ENCODE data around the gene IGFBP4. TPM values are rescaled to one million over a fixed set of nuclear protein-coding genes. Genes with fewer than 3 reads are reported as not detected.

IGFBP4 gene
- total RNA-seq, 6 experiments from 2014 or later, result 575 to 816 (median 659) TPM

DNA sequence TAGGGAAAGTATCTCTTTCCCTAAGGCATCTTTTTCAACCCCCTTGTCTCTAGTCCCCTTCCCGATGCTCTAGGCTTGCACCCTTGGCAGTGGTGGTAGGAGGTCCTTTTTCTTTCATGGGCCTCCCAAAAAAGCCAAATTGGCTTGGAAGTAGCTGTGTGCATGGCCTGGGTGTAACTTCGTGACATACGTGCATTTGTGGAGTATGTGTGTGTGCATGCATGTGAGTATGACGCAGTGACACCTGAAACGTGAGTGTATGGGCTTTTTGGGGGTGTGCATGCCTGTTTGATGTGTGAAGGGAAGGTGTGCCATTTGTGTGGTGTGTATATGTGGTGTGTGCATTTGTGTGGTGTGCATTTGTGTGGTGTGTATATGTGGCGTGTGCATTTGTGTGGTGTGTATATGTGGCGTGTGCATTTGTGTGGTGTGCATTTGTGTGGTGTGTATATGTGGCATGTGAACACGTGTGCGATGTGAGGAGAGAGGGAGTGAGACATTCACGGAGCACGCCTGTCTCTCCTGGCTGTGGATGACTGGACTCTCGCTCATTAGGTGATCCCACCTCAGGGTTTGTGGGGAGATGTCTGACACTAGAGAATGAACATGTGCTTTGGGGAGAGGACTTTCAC lies 15.7 kb downstream of the IGFBP4 start:
- H3K27me3 Mint-ChIP-seq (ENCODE audit: insufficient read depth), result peaks cover 10% of the 10 kb centered on the region; the same call in 1 of the 2 replicates
- H3K36me3 Mint-ChIP-seq (ENCODE audit: low read depth), result peaks cover 34% of the 10 kb centered on the region
- peaks cover 77% of the 10 kb centered on the region for H3K4me1 Mint-ChIP-seq (ENCODE audit: low read depth)
- no peak for DNase-seq
- peak overlapping the region; percentile 2 for H3K4me3 Mint-ChIP-seq
- TF ChIP-seq, protein P1, sequence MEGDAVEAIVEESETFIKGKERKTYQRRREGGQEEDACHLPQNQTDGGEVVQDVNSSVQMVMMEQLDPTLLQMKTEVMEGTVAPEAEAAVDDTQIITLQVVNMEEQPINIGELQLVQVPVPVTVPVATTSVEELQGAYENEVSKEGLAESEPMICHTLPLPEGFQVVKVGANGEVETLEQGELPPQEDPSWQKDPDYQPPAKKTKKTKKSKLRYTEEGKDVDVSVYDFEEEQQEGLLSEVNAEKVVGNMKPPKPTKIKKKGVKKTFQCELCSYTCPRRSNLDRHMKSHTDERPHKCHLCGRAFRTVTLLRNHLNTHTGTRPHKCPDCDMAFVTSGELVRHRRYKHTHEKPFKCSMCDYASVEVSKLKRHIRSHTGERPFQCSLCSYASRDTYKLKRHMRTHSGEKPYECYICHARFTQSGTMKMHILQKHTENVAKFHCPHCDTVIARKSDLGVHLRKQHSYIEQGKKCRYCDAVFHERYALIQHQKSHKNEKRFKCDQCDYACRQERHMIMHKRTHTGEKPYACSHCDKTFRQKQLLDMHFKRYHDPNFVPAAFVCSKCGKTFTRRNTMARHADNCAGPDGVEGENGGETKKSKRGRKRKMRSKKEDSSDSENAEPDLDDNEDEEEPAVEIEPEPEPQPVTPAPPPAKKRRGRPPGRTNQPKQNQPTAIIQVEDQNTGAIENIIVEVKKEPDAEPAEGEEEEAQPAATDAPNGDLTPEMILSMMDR (IDR thresholded peaks at IDR 0.05), result no peak
- 0 out of 2 replicates have a peak, but pooled peaks cover under 1% of the 10 kb centered on the region for H3K9me3 Mint-ChIP-seq
- H3K27ac Mint-ChIP-seq, result peak overlapping the region; percentile 87

GRCh38 chr17:40459636-40460603 lies 16.7 kb downstream of the IGFBP4 start:
- Mint-ChIP-seq H3K27ac (peak overlapping the region; percentile 45), H3K27me3 (ENCODE audit: insufficient read depth) (peaks cover 17% of the 10 kb centered on the region), H3K4me1 (ENCODE audit: low read depth) (peaks cover 69% of the 10 kb centered on the region), H3K36me3 (ENCODE audit: low read depth) (peaks cover 28% of the 10 kb centered on the region), H3K9me3 (0 out of 2 replicates have a peak, but pooled peaks cover 4% of the 10 kb centered on the region), H3K4me3 (no peak overlapping the region)
- TF ChIP-seq, protein P1 (IDR thresholded peaks at IDR 0.05), result no peak
- no peak for DNase-seq

- Mint-ChIP-seq H3K27me3 (ENCODE audit: insufficient read depth) (peaks cover 20% of the 10 kb centered on the region), H3K9me3 (0 out of 2 replicates have a peak, but pooled peaks cover 4% of the 10 kb centered on the region), H3K4me3 (peak overlapping the region; percentile 7; the same call in 1 of the 2 replicates), H3K4me1 (ENCODE audit: low read depth) (peaks cover 67% of the 10 kb centered on the region), H3K27ac (no peak overlapping the region), H3K36me3 (ENCODE audit: low read depth) (peaks cover 22% of the 10 kb centered on the region)
- DNase-seq, result no peak
- TF ChIP-seq, protein P1 (IDR thresholded peaks at IDR 0.05), result no peak
Observed at GRCh38 chr17:40460604-40460967, 17.3 kb downstream of the IGFBP4 start.

GRCh38 chr17:40460968-40461731 lies 17.9 kb downstream of the IGFBP4 start:
- H3K27me3 Mint-ChIP-seq (ENCODE audit: insufficient read depth), result peaks cover 24% of the 10 kb centered on the region
- peak overlapping the region; percentile 7 for H3K4me3 Mint-ChIP-seq
- H3K27ac Mint-ChIP-seq, result peak overlapping the region; percentile 33
- 0 out of 2 replicates have a peak, but pooled peaks cover 4% of the 10 kb centered on the region for H3K9me3 Mint-ChIP-seq
- TF ChIP-seq, protein P1 (IDR thresholded peaks at IDR 0.05), result no peak
- no peak for DNase-seq
- peaks cover 61% of the 10 kb centered on the region for H3K4me1 Mint-ChIP-seq (ENCODE audit: low read depth)
- peaks cover 17% of the 10 kb centered on the region for H3K36me3 Mint-ChIP-seq (ENCODE audit: low read depth)

DNA sequence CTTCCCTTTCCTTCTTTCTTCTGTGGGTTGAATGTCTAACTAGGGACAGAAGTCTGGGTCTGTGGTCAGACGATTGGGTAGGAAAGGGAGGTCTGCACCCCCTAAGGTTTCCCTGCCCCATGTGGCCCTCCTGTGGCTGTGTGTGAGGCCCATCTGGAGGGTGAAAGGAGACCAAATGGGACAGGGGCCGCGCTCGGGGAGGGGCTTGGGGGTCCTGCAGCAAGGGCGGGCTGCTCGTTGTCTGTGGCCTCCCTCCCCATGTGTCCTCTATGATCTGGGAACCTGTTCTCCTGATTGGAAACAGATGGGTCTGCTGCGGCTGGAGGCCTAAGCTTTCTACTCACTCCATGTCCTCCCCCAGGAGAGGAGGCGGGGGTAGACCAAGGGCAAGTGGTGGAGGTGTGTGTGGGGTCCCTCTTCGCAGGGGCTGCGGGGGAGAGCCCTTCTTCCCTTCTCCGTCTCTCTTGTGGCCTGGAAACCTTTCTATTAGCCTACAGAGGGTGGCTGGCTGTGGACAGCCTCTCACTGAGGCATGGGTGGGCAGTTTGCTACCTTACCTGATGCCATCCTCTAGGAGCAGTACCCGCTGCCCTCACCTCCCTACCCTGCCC lies 18.6 kb downstream of the IGFBP4 start:
- TF ChIP-seq, protein P1 (IDR thresholded peaks at IDR 0.05), result no peak
- Mint-ChIP-seq H3K36me3 (ENCODE audit: low read depth) (peaks cover 13% of the 10 kb centered on the region), H3K4me1 (ENCODE audit: low read depth) (peaks cover 55% of the 10 kb centered on the region)

More for the DNA sequence above, 18.6 kb downstream of the IGFBP4 start:
- Mint-ChIP-seq H3K27me3 (ENCODE audit: insufficient read depth) (peaks cover 28% of the 10 kb centered on the region), H3K27ac (peak overlapping the region; percentile 33), H3K9me3 (0 out of 2 replicates have a peak, but pooled peaks cover 4% of the 10 kb centered on the region), H3K4me3 (no peak overlapping the region; the same call in 1 of the 2 replicates)
- DNase-seq, result no peak
